Right renal pelvis (tissue), 4 donors: ENCODE data around the gene DUOX1. TPM values are rescaled to one million over a fixed set of nuclear protein-coding genes. Genes with fewer than 3 reads are reported as not detected.

Source experiments
- DNase-seq, 4 donors: peaks; one replicate each; pipeline ENCODE4 v3.0.0-alpha.2; 2013; ENCODE audit warnings: low read depth in 4 of 4, low spot score in 3 of 4, missing footprints in 1 of 4
- polyA plus RNA-seq, 4 donors: library from polyadenylated mRNA; unstranded; fragments of 120-200 nt; gene quantifications; one replicate each; pipeline ENCODE4 v1.2.1, GENCODE V29; 2013; ENCODE audit not compliant: insufficient read length in 4 of 4

The DUOX1 gene
- polyA plus RNA-seq, 4 donors: 2.2 to 2.9 (median 2.5) TPM

DNA sequence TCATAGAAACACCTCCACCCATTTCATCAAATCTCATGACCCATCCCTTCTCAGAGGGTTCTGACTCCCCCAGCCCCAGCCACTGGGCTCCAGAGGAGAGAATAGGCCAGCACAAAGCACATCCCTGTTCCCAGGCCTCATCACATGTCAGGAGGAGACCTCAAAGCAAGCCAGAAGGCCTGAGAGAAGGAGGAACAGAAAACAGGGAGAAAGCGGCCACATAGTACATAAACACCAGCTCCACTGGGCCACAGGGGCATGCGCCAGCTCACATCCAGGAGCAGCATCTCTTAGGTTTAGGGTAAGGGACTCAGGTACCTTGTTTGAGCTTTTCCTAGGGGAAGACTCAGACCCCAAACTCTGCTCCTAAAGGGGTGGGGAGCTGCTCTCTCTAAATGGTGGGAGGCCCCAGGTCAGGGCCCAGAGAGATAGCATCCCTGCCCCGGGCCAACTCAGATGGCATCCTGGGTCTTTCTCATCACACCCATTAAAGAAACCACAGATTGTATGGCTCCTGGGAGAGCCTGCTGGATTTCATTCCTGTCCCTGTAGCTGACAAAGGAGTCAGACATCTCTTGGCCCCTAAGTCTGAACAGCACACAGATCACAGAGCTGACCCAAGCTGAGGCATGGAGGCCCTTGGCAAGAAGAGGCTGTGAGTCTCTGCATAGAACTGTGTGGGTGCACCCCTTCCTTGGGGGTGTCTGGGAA, 55.4 kb downstream of the DUOX1 start:
- no peak for DNase-seq

DNA sequence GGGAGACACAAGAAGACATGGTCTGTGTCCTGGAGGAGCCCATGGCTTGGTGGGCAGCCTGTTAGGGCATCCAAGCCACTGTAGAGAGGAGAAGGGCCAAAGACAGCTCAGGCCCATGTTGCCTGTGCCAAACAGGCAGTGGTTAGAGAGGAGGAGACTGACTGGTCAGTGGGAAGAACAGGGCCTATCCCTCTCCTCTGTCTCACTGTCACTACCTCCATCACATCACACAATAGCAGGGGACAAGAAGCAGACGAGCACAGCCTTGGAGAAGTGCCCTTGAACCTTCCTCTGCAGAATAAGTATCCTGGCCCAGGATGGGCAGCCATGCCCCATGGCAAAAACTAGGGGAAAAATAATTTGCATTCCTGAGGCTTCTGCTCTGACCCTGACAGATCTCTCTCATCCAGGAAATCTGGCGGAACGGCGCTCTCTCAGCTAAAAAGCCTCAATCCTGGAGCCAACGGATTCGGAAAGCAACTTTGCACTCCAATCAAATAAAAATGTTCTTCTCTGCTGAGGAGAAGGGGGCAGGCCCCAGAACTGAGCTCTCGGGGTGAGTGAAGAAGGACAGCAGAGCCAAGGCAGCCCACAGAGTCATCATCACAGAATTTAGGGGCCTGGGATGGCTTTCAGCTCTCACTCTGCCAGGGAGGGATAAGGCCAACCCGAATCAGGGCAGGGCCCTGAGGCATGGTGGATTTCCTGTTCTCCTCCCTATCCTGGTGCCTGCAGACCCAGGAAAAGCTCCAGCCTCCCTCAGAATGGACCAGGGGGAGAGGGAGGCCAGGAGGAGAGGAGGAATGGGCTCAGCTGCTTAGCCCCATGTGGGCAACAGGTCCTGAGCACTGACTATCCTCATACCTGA, 56.3 kb downstream of the DUOX1 start:
- no peak for DNase-seq

GRCh38 chr15:45186771-45187577, 57.2 kb downstream of the DUOX1 start:
- DNase-seq: no peak

GRCh38 chr15:45187578-45187893, 57.7 kb downstream of the DUOX1 start:
- no peak for DNase-seq

GRCh38 chr15:45187894-45188830, 58.4 kb downstream of the DUOX1 start, which contains the start of gene SHF:
Gene SHF, minus strand, starts transcription at chr15:45187966. Its CDS starts 15 bp downstream, at chr15:45187951.
- peak in 1 of 4 donors; percentile 56 for DNase-seq

DNA sequence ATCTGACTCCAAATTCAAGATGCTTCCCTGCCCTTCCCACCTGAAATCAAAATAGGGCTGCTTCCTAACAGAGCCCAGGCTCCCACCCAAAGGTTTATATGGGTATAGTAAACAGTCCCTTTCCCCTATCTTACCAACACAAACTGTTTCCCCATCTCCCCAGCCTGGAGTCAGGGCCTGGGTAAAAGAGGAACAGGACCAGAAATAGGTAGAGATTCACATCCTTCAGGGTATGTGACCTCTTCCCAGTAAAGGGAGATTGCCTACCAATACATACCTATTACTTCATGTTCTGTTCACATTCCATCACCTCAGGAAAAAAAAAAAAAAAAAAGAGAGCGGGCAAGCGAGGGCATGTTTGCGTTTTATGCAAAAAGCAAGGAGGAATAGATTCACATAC, 67.7 kb downstream of the DUOX1 start:
- no peak for DNase-seq

GRCh38 chr15:45198337-45199135, 68.7 kb downstream of the DUOX1 start:
- peak; percentile 97 to 99 (median 98) for DNase-seq

GRCh38 chr15:45199136-45199810, 69.5 kb downstream of the DUOX1 start:
- DNase-seq: peak in 1 of 4 donors; percentile 42

DNA sequence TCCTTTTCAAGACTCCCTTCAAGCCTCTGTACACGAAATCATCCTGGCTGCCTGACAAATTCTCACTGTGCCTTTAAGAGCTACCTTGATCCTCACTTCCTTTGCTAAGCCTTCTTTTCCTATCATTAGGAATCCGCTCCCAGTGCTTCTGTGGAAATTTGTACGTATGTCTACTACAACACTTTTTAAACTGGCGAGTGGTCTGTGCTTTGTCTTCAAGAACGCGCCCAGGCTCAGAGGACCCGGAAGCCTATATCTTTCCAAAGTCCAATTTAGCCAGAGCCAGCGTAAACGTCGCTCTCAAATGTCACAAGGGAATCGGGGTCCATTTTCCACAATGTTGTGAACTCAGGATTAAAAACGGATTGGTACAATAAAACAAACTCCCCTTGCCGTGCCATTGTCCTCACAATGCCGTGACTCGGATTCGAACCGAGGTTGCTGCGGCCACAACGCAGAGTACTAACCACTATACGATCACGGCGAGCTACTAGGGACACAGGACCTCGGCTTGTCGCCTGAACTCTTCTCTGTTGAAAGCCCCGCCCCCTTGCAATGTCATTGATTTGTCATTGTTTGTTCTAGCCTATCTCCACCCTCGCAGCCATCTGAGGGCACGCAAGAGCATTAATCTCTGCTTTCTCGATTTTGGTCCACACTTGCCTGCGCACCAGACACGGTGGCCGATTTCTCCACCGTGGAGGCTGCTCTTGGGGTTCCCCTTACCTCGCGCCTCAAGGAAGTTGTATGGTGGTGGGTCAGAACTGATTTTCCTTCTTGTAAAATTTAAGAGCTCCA, 70.4 kb downstream of the DUOX1 start:
- peak; percentile 92 to 95 (median 94) for DNase-seq

GRCh38 chr15:45200799-45201556, 71.2 kb downstream of the DUOX1 start:
- peak in 2 of 4 donors; percentile 80 to 83 for DNase-seq

- no peak for DNase-seq
Measured at GRCh38 chr15:45201557-45201859, 71.7 kb downstream of the DUOX1 start.

GRCh38 chr15:45201869-45202268, 72.1 kb downstream of the DUOX1 start:
- DNase-seq: no peak

- DNase-seq: no peak
Measured at GRCh38 chr15:45203182-45203581, 73.4 kb downstream of the DUOX1 start.

DNA sequence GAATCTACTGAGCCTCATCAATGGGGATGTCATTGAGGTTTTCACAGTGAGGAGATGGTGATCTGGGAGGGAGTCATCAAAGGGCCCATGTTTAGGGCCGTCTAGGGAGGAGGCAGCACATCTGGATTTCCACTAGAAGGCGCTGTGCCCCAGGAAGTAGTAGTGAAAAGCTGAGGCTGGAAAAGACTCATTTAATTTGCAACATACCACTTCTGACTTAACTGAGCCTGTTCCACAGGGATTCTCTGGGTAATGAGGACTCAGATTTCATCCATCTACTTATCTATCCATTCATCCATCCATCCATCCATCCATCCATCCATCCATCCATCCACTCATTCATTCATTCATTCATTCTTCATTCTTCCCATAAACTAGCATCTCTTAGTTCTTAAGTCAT, 75.4 kb downstream of the DUOX1 start:
- no peak for DNase-seq

DNA sequence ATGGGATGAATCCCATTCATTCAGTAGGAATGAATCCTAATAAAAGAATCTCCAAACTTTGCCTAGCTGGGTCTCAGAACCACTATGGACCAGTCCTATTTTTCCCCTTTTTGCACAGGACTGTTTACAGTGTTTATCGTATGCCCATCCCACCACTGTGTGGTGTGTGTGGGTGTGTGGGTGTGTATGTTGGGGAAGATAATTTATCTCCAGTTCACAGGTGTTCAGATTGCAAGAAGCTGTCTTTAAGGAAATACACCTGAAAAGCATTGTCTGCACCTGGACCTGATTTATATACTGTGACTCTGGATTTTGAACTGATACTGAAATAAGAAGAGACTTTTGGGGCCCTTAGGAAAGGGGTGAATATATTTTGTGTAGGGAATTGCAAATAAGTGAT, 82.7 kb downstream of the DUOX1 start:
- DNase-seq: no peak
